ENCODE measurements around the gene ATP5PF. TPM values are rescaled to one million over a fixed set of nuclear protein-coding genes. Genes with fewer than 3 reads are reported as not detected.
"Not testable (repeated sequence)": the region's sequence is repeated elsewhere in the genome, so short reads cannot be mapped to it uniquely, and the experiment has no call there.

The ATP5PF gene
- total RNA-seq, 2 experiments from 2014 or later = 106 to 110 TPM

DNA sequence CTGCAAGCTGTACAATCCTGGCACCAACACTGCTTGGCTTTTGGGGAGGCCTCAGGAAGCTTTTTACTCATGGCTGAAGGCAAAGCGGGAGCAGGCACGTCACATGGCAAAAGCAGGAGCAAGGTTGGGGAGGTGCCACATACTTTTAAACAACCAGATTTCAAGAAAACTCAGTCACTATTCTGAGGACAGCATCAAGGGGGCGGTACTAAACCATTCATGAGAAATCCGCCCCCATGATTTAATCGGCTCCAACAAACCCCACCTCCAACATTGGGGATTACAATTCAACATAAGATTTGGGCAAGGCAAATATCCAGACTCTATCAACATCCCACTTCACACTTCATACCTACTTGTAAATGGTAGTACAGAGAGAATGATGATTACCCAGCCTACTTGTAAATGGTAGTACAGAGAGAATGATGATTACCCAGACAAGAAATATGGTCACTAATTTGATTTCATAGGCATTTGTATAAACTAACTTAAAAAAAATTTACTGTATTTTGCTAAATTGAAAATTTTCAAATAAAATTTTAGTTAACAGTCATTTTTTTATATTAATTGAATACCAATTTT is 24.9 kb downstream of the ATP5PF start:
- Mint-ChIP-seq H3K4me3 (no peak overlapping the region), H3K9me3 (no peaks in the 10 kb centered on the region), H3K4me1 (peaks cover 1% of the 10 kb centered on the region), H3K27me3 (no peaks in the 10 kb centered on the region), H3K36me3 (no peaks in the 10 kb centered on the region), H3K27ac (no peak overlapping the region)
- POLR2A ChIA-PET = no interaction called here
- DNase-seq (no peak), ATAC-seq (ENCODE audit: low read depth) (no peak)

- H3K27me3 Mint-ChIP-seq = no peaks in the 10 kb centered on the region
- H3K9me3 Mint-ChIP-seq = no peaks in the 10 kb centered on the region
- peaks cover 1% of the 10 kb centered on the region for H3K4me1 Mint-ChIP-seq
- no peak overlapping the region for H3K27ac Mint-ChIP-seq
- POLR2A ChIA-PET = interaction anchor here (0.7 kb wide), 1 partner anchor 75 kb away, joined by 4 read pairs; no protein-coding TSS in a partner anchor
- H3K4me3 Mint-ChIP-seq = no peak overlapping the region
- DNase-seq (no peak), ATAC-seq (ENCODE audit: low read depth) (no peak)
- no peaks in the 10 kb centered on the region for H3K36me3 Mint-ChIP-seq
These were observed 26.1 kb downstream of the ATP5PF start for GRCh38 chr21:25708467-25709065.

DNA sequence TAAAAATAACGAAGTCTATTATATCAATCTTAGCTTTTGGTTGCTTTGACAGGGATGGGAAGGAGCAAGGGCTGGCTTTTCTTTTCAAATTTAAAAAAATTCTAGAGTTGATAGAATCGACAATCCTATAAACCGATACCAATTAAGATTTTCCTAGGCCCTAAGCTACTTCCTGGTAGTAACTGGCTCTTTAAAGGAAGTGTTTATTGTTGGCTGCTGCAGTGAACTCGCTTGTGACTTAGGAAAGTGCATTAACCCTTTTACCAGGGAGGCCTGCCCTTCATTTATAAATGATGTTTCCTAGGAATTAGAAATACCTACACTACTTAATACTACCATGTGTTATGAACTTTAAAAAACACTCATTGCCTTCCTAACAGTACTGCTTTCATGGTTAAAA is 33.2 kb downstream of the ATP5PF start:
- POLR2A ChIA-PET = no interaction called here
- H3K27me3 Mint-ChIP-seq = no peaks in the 10 kb centered on the region
- H3K27ac Mint-ChIP-seq = no peak overlapping the region
- H3K36me3 Mint-ChIP-seq = no peaks in the 10 kb centered on the region
- H3K9me3 Mint-ChIP-seq = no peaks in the 10 kb centered on the region
- no peak overlapping the region for H3K4me3 Mint-ChIP-seq
- DNase-seq (no peak), ATAC-seq (ENCODE audit: low read depth) (no peak)
- no peaks in the 10 kb centered on the region for H3K4me1 Mint-ChIP-seq

DNA sequence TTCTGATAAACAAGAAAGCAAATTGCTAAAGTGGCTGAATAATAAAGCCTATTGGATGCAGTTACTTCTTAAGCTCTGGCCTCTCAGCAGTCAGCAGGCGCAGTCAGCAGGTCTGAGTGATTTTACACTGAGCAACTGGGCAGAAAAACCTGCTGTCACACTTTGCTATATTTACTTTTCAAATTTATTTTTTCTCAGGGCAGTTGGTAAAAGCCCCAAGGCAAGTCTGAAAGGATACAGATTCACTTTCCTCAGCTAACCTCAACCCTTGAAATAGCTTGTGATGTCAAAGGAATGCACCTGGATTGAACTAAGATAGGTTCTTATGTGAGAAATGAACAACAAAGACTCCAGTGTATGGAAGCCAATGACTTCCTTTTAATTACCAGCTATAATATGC is 34.0 kb downstream of the ATP5PF start:
- Mint-ChIP-seq H3K4me3 (no peak overlapping the region), H3K27me3 (no peaks in the 10 kb centered on the region), H3K27ac (no peak overlapping the region), H3K4me1 (no peaks in the 10 kb centered on the region), H3K9me3 (no peaks in the 10 kb centered on the region), H3K36me3 (no peaks in the 10 kb centered on the region)
- POLR2A ChIA-PET = no interaction called here
- no peak for DNase-seq
- no peak for ATAC-seq (ENCODE audit: low read depth)

- H3K36me3 Mint-ChIP-seq; H3K9me3 Mint-ChIP-seq; H3K27me3 Mint-ChIP-seq; H3K27ac Mint-ChIP-seq; ATAC-seq (ENCODE audit: low read depth); DNase-seq; H3K4me3 Mint-ChIP-seq; POLR2A ChIA-PET; H3K4me1 Mint-ChIP-seq: not testable (repeated sequence)
These were observed 39.2 kb downstream of the ATP5PF start for GRCh38 chr21:25695461-25695860.

- H3K27me3 Mint-ChIP-seq = peaks cover 9% of the 10 kb centered on the region
- POLR2A ChIA-PET = no interaction called here
- H3K27ac Mint-ChIP-seq = no peak overlapping the region
- H3K36me3 Mint-ChIP-seq = no peaks in the 10 kb centered on the region
- no peak for DNase-seq
- no peaks in the 10 kb centered on the region for H3K9me3 Mint-ChIP-seq
- H3K4me1 Mint-ChIP-seq = no peaks in the 10 kb centered on the region
- no peak for ATAC-seq (ENCODE audit: low read depth)
- no peak overlapping the region for H3K4me3 Mint-ChIP-seq
These were observed 42.7 kb downstream of the ATP5PF start for GRCh38 chr21:25691976-25692375.

- Mint-ChIP-seq H3K27ac (no peak overlapping the region), H3K4me1 (no peaks in the 10 kb centered on the region), H3K36me3 (no peaks in the 10 kb centered on the region), H3K4me3 (no peak overlapping the region), H3K9me3 (no peaks in the 10 kb centered on the region), H3K27me3 (peaks cover 19% of the 10 kb centered on the region)
- POLR2A ChIA-PET = no interaction called here
- no peak for ATAC-seq (ENCODE audit: low read depth)
- no peak for DNase-seq
These were observed 45.5 kb downstream of the ATP5PF start for GRCh38 chr21:25689226-25689625.

DNA sequence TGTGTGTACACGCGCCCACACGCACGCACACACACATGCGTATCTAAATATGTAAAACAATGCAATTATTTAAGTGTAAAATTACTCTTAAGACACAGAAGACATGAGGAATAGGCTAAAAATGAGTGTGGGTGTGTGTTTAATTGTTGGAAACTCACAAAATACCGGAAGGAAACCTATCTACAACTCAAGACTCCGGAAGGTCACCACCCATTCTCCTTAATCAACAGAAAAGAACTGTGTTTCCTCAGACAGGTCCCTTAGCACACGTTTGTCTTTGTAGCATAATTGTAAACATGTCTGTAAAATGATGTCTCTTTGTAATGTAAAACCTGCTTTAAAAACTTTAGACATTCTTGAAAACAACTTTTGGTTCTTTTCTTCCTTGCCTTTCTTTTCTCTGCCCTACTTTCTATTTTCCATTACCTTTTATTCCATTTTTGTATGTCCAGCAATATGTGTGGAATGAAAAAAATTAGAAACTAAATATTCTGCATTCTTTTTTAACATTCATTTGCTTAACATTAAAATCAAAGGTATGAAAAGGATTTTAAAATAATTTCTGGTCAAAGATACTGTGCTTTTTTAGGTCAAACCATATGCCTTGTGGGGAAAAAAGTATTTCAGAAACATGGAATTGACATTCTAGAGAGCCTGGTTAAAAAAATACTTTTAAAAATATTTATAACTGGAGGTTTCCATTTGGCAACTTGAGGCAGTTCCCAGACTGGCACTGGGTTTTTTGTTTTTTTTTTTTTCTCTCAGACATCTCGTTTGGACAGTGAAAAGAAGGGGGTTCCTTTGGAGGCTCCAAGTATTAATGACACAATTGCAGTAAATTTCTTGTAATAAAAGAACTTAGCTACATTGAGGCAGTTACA is 46.2 kb downstream of the ATP5PF start:
- Mint-ChIP-seq H3K4me3 (no peak overlapping the region), H3K36me3 (no peaks in the 10 kb centered on the region), H3K9me3 (no peaks in the 10 kb centered on the region), H3K4me1 (no peaks in the 10 kb centered on the region), H3K27me3 (peaks cover 19% of the 10 kb centered on the region), H3K27ac (no peak overlapping the region)
- no peak for DNase-seq
- no peak for ATAC-seq (ENCODE audit: low read depth)
- POLR2A ChIA-PET = no interaction called here

DNA sequence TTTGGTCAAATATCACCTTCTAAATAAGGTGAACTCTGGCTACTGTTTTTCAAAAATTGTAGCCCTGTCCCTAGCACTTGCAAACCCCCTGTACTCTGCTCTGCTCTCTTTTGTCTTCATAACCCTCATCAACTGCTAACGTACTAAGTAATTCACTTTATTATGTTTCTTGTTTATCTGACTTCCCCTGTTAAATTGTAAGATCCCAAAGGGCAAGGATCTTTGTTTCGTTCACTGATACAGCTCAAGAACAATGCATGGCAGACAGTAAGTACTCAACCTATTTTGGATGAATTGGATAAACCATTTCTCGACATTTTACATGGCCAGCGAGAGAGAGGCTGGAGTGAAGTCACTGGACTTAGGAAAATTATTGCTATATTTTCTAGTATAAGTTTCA is 46.9 kb downstream of the ATP5PF start:
- POLR2A ChIA-PET = no interaction called here
- Mint-ChIP-seq H3K36me3 (no peaks in the 10 kb centered on the region), H3K9me3 (no peaks in the 10 kb centered on the region), H3K27me3 (peaks cover 22% of the 10 kb centered on the region), H3K4me1 (no peaks in the 10 kb centered on the region), H3K27ac (no peak overlapping the region), H3K4me3 (no peak overlapping the region)
- DNase-seq (no peak), ATAC-seq (ENCODE audit: low read depth) (no peak)

- H3K27ac Mint-ChIP-seq = no peak overlapping the region
- POLR2A ChIA-PET = no interaction called here
- H3K9me3 Mint-ChIP-seq = no peaks in the 10 kb centered on the region
- no peak overlapping the region for H3K4me3 Mint-ChIP-seq
- DNase-seq = no peak
- no peaks in the 10 kb centered on the region for H3K36me3 Mint-ChIP-seq
- H3K27me3 Mint-ChIP-seq = peaks cover 26% of the 10 kb centered on the region
- no peaks in the 10 kb centered on the region for H3K4me1 Mint-ChIP-seq
- no peak for ATAC-seq (ENCODE audit: low read depth)
These were observed 52.3 kb downstream of the ATP5PF start for GRCh38 chr21:25682382-25682781.

DNA sequence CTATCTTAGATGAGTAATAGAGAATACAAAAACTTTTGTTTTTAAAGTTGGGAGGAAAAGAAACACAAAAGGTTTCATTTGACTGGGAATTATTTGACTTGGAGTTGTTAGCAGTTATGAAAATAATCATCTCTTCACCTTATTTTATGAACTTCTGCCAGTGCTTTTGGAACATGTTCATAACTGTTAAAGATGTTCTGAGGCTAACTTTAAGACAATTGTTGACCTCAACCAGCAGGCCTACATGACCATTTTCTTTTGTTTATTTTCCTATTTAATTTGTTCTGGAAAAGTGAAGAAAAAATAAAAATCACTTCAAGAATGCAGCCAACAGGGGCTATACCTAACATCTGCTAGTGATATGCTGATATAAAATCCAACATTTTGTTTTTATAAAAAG is 58.3 kb downstream of the ATP5PF start:
- H3K9me3 Mint-ChIP-seq = no peaks in the 10 kb centered on the region
- POLR2A ChIA-PET = no interaction called here
- DNase-seq (no peak), ATAC-seq (ENCODE audit: low read depth) (no peak)
- no peak overlapping the region for H3K27ac Mint-ChIP-seq
- H3K36me3 Mint-ChIP-seq = no peaks in the 10 kb centered on the region
- no peaks in the 10 kb centered on the region for H3K4me1 Mint-ChIP-seq
- H3K4me3 Mint-ChIP-seq = no peak overlapping the region
- H3K27me3 Mint-ChIP-seq = peaks cover 13% of the 10 kb centered on the region
